Testis (tissue), 2 donors: ENCODE data around the gene PAX9.

Experiments
- POLR2A ChIP-seq: fragments of 450-650 bp; IDR thresholded peaks from one replicate; pipeline ENCODE4 v1.6.1; 2017; ENCODE audit warnings: antibody characterized with exemption, mild to moderate bottlenecking, moderate library complexity
- TF ChIP-seq, protein P1 (sequence below), 3 experiments: fragments of 450-650 bp in 2 of 3; fragments of 200-600 bp in 1 of 3; sonication (generic) in 1 of 3; IDR thresholded peaks; one replicate each; pipeline ENCODE4 v1.5.1; 2016 to 2019; ENCODE audit warnings: antibody characterized with exemption in 3 of 3, mild to moderate bottlenecking in 2 of 3, moderate library complexity in 1 of 3

DNA sequence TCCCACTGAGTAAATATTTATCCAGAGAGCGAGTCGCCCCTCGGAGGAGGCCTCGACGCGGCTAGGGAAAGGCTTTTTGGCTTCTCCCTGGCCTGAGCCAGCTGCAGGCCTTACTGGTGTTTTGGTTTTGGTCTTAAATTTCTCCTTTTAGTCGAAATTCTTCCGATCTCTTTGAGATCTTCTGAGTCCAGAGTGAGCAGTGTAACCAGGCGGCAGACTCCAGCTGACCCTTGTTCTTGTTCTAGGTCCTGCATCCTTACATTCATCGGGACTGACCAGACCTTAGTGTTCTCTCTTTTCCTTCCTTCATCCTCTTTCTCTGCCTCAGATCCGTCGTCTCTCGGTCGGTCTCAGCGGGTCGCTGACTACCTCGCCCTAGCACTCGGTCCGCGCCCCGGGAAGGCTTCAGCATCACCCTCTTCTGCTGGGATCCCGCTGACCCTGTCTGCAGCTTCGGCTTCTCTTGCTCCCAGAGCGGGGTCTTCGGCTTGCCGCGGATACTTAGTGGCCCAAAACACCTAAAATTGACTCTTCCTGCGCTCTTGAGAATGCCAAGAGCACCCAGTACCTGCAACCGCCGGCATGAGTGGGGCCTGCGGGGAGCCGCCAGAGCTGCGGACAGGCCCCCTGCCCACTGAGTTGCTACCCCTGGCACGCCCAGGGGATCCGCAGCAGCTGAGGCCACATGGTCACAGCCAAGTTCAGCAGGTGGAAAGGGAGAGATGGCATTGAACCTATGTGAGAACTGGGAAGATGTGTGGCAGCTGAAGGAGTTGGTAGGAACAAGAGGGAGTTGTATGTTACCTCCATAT, 2.4 kb upstream of the PAX9 start:
- TF ChIP-seq, protein P1, sequence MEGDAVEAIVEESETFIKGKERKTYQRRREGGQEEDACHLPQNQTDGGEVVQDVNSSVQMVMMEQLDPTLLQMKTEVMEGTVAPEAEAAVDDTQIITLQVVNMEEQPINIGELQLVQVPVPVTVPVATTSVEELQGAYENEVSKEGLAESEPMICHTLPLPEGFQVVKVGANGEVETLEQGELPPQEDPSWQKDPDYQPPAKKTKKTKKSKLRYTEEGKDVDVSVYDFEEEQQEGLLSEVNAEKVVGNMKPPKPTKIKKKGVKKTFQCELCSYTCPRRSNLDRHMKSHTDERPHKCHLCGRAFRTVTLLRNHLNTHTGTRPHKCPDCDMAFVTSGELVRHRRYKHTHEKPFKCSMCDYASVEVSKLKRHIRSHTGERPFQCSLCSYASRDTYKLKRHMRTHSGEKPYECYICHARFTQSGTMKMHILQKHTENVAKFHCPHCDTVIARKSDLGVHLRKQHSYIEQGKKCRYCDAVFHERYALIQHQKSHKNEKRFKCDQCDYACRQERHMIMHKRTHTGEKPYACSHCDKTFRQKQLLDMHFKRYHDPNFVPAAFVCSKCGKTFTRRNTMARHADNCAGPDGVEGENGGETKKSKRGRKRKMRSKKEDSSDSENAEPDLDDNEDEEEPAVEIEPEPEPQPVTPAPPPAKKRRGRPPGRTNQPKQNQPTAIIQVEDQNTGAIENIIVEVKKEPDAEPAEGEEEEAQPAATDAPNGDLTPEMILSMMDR (IDR thresholded peaks at IDR 0.05), result no peak
- TF ChIP-seq POLR2A, result no peak
